MM.1S (cell line): Measurements from ENCODE around the gene ART3.

Experiments used
- EZH2 ChIP-seq: fragments of 300-600 bp; sonication (generic); optimal IDR thresholded peaks from 2 replicates; pipeline ENCODE3; 2017; ENCODE audit warnings: low read depth, mild to moderate bottlenecking, antibody characterized with exemption, low read length, mixed read lengths
- EZH2phosphoT487 ChIP-seq: fragments of 300-600 bp; sonication (generic); IDR thresholded peaks from 2 replicates; pipeline ENCODE4 v1.6.1; 2018; ENCODE audit warnings: antibody characterized with exemption, low read length
- TF ChIP-seq, protein P1 (sequence below): fragments of 300-600 bp; sonication (generic); IDR thresholded peaks from 2 replicates; pipeline ENCODE4 v1.5.1; 2016; ENCODE audit warnings: antibody characterized with exemption, low read length, mixed read lengths

- TF ChIP-seq, protein P1, sequence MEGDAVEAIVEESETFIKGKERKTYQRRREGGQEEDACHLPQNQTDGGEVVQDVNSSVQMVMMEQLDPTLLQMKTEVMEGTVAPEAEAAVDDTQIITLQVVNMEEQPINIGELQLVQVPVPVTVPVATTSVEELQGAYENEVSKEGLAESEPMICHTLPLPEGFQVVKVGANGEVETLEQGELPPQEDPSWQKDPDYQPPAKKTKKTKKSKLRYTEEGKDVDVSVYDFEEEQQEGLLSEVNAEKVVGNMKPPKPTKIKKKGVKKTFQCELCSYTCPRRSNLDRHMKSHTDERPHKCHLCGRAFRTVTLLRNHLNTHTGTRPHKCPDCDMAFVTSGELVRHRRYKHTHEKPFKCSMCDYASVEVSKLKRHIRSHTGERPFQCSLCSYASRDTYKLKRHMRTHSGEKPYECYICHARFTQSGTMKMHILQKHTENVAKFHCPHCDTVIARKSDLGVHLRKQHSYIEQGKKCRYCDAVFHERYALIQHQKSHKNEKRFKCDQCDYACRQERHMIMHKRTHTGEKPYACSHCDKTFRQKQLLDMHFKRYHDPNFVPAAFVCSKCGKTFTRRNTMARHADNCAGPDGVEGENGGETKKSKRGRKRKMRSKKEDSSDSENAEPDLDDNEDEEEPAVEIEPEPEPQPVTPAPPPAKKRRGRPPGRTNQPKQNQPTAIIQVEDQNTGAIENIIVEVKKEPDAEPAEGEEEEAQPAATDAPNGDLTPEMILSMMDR = no peak
- TF ChIP-seq EZH2 (no peak), EZH2phosphoT487 (no peak)
Observed at GRCh38 chr4:76066546-76066945, 8.0 kb upstream of the ART3 start.
